GM12875 (cell line): ENCODE measurements around the gene SARM1.
"Not testable (repeated sequence)": the region's sequence is repeated elsewhere in the genome, so short reads cannot be mapped to it uniquely, and the experiment has no call there.

Experiments
- H3K4me3 ChIP-seq: one replicate; pipeline ENCODE4 v1.5.1; 2011; ENCODE audit warnings: low read depth, low read length, control low read depth
- CTCF ChIP-seq: IDR thresholded peaks from 2 replicates; pipeline ENCODE4 v1.5.1; 2011; ENCODE audit warnings: low read depth, mild to moderate bottlenecking, control low read depth, inconsistent platforms, low read length, moderate library complexity, borderline replicate concordance; ENCODE audit not compliant: insufficient read depth

SARM1 gene

GRCh38 chr17:28421787-28422305 lies 50.4 kb downstream of the SARM1 start:
- no peak overlapping the region for H3K4me3 ChIP-seq
- TF ChIP-seq CTCF: no peak

DNA sequence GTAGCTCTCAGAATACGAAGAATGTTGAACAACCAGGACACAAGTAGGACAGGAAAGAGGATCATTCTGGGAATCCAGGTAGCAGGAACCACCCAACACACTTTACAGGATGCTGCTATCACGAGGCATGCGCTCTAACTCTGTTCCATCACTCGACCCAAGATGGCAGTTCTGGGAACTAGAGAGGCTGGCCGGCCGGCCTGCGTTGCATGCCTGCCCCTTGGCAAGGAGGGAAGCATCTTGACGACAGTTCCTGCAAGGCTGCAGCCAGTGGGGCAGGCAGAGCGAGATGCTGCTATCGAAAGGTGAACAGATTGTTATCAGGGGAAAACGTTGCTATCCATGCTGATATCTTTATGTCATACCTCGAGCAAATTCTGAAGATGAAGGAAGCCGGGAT lies 53.7 kb downstream of the SARM1 start:
- TF ChIP-seq CTCF: no peak
- no peak overlapping the region for H3K4me3 ChIP-seq

GRCh38 chr17:28426081-28426519 lies 54.6 kb downstream of the SARM1 start:
- H3K4me3 ChIP-seq: no peak overlapping the region
- TF ChIP-seq CTCF: peak; percentile 54

GRCh38 chr17:28427371-28427770 lies 55.9 kb downstream of the SARM1 start:
- no peak overlapping the region for H3K4me3 ChIP-seq
- TF ChIP-seq CTCF: no peak

GRCh38 chr17:28427982-28428381 lies 56.5 kb downstream of the SARM1 start:
- not testable (repeated sequence) for H3K4me3 ChIP-seq

GRCh38 chr17:28433721-28434120 lies 62.2 kb downstream of the SARM1 start:
- no peak for TF ChIP-seq CTCF
- no peak overlapping the region for H3K4me3 ChIP-seq

GRCh38 chr17:28434326-28434725 lies 62.8 kb downstream of the SARM1 start:
- not testable (repeated sequence) for H3K4me3 ChIP-seq

- no peak for TF ChIP-seq CTCF
- H3K4me3 ChIP-seq: no peak overlapping the region
Measured at GRCh38 chr17:28443901-28444638, 72.6 kb downstream of the SARM1 start.
